CD4-positive, alpha-beta T cell (primary cell): ENCODE data around the gene PIGM. TPM values are rescaled to one million over a fixed set of nuclear protein-coding genes. Genes with fewer than 3 reads are reported as not detected.

ENCODE experiments used
- ATAC-seq: fragments of 200-7000 bp; cut with Tn5 transposase; one replicate; pipeline ENCODE4 v1.10.0; 2022; ENCODE audit warnings: mild to moderate bottlenecking; ENCODE audit not compliant: poor library complexity
- CTCF ChIA-PET: fragments of 350-600 bp; sonication (Branson Sonifier 250); formaldehyde crosslinking; loops from one replicate; lab custom pipeline; 2021; ENCODE audit warnings: antibody characterized with exemption, inconsistent platforms; lab: Charles Lee
- POLR2A ChIA-PET: fragments of 350-600 bp; sonication (Branson Sonifier 250); formaldehyde crosslinking; loops from one replicate; lab custom pipeline; 2021; ENCODE audit warnings: antibody characterized with exemption, inconsistent platforms; lab: Charles Lee
- DNase-seq, 14 experiments: peaks; one replicate each; pipeline ENCODE4 v3.0.0-alpha.2; 2013 to 2020; ENCODE audit warnings: mixed read lengths in 2 of 14
- H3K27ac ChIP-seq, 2 donors: one replicate each; pipeline versions ENCODE4 v1.5.1 to v1.7.0; 2013; ENCODE audit warnings: low read length in 2 of 2, low read depth in 1 of 2, mild to moderate bottlenecking in 1 of 2
- H3K27me3 ChIP-seq, 2 experiments: 1 replicate in 1 of 2; 2 replicates in 1 of 2; pipeline versions ENCODE4 v1.6.1 to v1.7.0; 2013; ENCODE audit warnings: low read length in 2 of 2, control low read depth in 1 of 2, mild to moderate bottlenecking in 1 of 2, moderate library complexity in 1 of 2; ENCODE audit not compliant: insufficient read depth in 2 of 2, control insufficient read depth in 1 of 2
- H3K36me3 ChIP-seq: one replicate; pipeline ENCODE4 v1.6.1; 2013; ENCODE audit warnings: low read length, control low read depth; ENCODE audit not compliant: insufficient read depth
- H3K4me1 ChIP-seq: one replicate; pipeline ENCODE4 v1.6.1; 2013; ENCODE audit warnings: low read length, control low read depth; ENCODE audit not compliant: insufficient read depth
- H3K4me3 ChIP-seq: one replicate; pipeline ENCODE4 v1.5.1; 2013; ENCODE audit warnings: mild to moderate bottlenecking, low read length, moderate library complexity
- H3K9me3 ChIP-seq, 2 experiments: 1 replicate in 1 of 2; 2 replicates in 1 of 2; pipeline versions ENCODE4 v1.6.1 to v1.7.0; 2013; ENCODE audit warnings: low read length in 2 of 2, mild to moderate bottlenecking in 2 of 2, control low read depth in 1 of 2, moderate library complexity in 1 of 2; ENCODE audit not compliant: control insufficient read depth in 1 of 2, insufficient read depth in 1 of 2
- H3K27ac Mint-ChIP-seq: one replicate; pipeline ENCODE4 v1.8.0; 2020; ENCODE audit warnings: mixed read lengths
- H3K27me3 Mint-ChIP-seq: one replicate; pipeline ENCODE4 v1.8.0; 2021; ENCODE audit warnings: mixed read lengths
- H3K36me3 Mint-ChIP-seq: one replicate; pipeline ENCODE4 v1.8.0; 2021; ENCODE audit warnings: low read depth, mixed read lengths
- H3K4me1 Mint-ChIP-seq: one replicate; pipeline ENCODE4 v1.8.0; 2021; ENCODE audit warnings: low read depth, mixed read lengths
- H3K4me3 Mint-ChIP-seq: one replicate; pipeline ENCODE4 v1.8.0; 2020; ENCODE audit warnings: mild to moderate bottlenecking, mixed read lengths
- H3K9me3 Mint-ChIP-seq: one replicate; pipeline ENCODE4 v1.8.0; 2020; ENCODE audit warnings: mixed read lengths
- CTCF ChIP-seq: fragments of 200-600 bp; IDR thresholded peaks from one replicate; pipeline ENCODE4 v1.8.0; 2022; ENCODE audit warnings: antibody characterized with exemption, mild to moderate bottlenecking
- intact Hi-C, 2 experiments: fragments of 100-400 bp; cut with DNase I in 1 of 2; cut with micrococcal nuclease in 1 of 2; formaldehyde crosslinking; loops; one replicate each; pipeline versions ENCODE4 v1.15.1 to v1.9.0; 2023 to 2025; cut with DNase I, micrococcal nuclease
- total RNA-seq, 174 experiments: library from RNA in 2 of 174; stranded (reverse) in 2 of 174; gene quantifications; one replicate each; pipeline ENCODE4 v1.2.3 and lab custom pipeline; 2021 to 2026

Gene PIGM
- total RNA-seq, 2 experiments from 2014 or later: 2.1 to 2.2 TPM

DNA sequence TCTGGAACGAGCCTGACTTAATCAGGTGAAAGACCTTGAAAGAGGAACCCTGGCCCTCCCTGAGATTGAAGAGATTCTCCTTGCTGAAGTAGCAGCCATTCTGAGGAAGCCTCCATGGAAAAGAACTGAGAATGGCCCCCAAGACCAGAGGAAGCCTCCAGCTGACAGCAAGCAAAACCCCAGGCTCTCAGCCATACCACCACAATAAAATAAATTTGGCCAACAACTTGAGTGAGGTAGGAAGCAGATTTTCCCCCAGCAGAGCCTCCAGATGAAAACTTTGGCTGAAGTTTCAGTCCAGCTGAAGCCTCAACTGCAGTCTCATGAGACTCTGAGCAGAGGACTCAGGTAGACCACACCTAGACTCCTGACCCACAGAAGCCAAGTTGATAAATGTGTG is 43.8 kb downstream of the PIGM start:
- Histone ChIP-seq H3K27me3 (no peaks in the 10 kb centered on the region), H3K9me3 (no peaks in the 10 kb centered on the region), H3K4me1 (no peaks in the 10 kb centered on the region), H3K4me3 (no peak overlapping the region), H3K27ac (no peak overlapping the region), H3K36me3 (no peaks in the 10 kb centered on the region)
- no peak for ATAC-seq
- H3K27me3 Mint-ChIP-seq: peaks cover 30% of the 10 kb centered on the region
- no peak for DNase-seq
- intact Hi-C loops: no loop called here
- ChIA-PET CTCF (no interaction called here), POLR2A (no interaction called here)
- TF ChIP-seq CTCF: no peak
- H3K9me3 Mint-ChIP-seq: no peaks in the 10 kb centered on the region
- H3K36me3 Mint-ChIP-seq: no peaks in the 10 kb centered on the region
- H3K4me1 Mint-ChIP-seq: peaks cover 6% of the 10 kb centered on the region
- no peak overlapping the region for H3K4me3 Mint-ChIP-seq
- H3K27ac Mint-ChIP-seq: no peak overlapping the region

GRCh38 chr1:159987186-159987585 is 44.6 kb downstream of the PIGM start:
- POLR2A ChIA-PET: no interaction called here
- Mint-ChIP-seq H3K27me3 (peaks cover 34% of the 10 kb centered on the region), H3K4me3 (no peak overlapping the region), H3K9me3 (no peaks in the 10 kb centered on the region), H3K36me3 (no peaks in the 10 kb centered on the region), H3K27ac (no peak overlapping the region), H3K4me1 (peaks cover 6% of the 10 kb centered on the region)
- CTCF ChIA-PET: no interaction called here
- intact Hi-C loops: no loop called here
- H3K36me3 ChIP-seq: no peaks in the 10 kb centered on the region
- H3K4me1 ChIP-seq: no peaks in the 10 kb centered on the region
- no peaks in the 10 kb centered on the region for H3K9me3 ChIP-seq
- H3K4me3 ChIP-seq: no peak overlapping the region
- no peaks in the 10 kb centered on the region for H3K27me3 ChIP-seq
- no peak for ATAC-seq
- no peak for TF ChIP-seq CTCF
- no peak overlapping the region for H3K27ac ChIP-seq
- no peak for DNase-seq

DNA sequence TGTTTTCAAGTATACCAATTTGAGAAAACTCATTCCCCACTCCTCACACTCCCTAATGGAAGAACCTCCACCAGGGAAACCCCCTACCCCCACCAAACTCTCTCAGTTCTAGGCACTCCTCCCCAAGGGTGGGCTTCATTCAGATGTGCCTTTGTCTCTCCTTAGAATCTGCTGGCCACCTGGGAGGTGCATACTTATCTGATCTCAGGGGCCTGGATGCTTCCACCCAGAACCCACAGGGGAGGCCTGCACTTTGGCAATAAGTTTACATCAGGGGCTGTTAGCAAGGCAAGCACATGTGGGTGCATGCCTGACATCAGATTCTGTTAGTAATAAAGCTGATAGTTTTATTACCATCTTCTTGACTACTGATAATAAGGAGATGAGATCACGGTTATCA is 45.3 kb downstream of the PIGM start:
- Mint-ChIP-seq H3K36me3 (no peaks in the 10 kb centered on the region), H3K4me1 (peaks cover 5% of the 10 kb centered on the region), H3K27ac (no peak overlapping the region), H3K27me3 (peaks cover 39% of the 10 kb centered on the region), H3K4me3 (no peak overlapping the region), H3K9me3 (no peaks in the 10 kb centered on the region)
- no peaks in the 10 kb centered on the region for H3K9me3 ChIP-seq
- no peak overlapping the region for H3K4me3 ChIP-seq
- no peak for ATAC-seq
- no peak overlapping the region for H3K27ac ChIP-seq
- no peaks in the 10 kb centered on the region for H3K4me1 ChIP-seq
- no peaks in the 10 kb centered on the region for H3K27me3 ChIP-seq
- intact Hi-C loops: no loop called here
- ChIA-PET POLR2A (no interaction called here), CTCF (no interaction called here)
- TF ChIP-seq CTCF: no peak
- DNase-seq: no peak
- no peaks in the 10 kb centered on the region for H3K36me3 ChIP-seq
